ENCODE measurements around the gene TPSB2.

DNA sequence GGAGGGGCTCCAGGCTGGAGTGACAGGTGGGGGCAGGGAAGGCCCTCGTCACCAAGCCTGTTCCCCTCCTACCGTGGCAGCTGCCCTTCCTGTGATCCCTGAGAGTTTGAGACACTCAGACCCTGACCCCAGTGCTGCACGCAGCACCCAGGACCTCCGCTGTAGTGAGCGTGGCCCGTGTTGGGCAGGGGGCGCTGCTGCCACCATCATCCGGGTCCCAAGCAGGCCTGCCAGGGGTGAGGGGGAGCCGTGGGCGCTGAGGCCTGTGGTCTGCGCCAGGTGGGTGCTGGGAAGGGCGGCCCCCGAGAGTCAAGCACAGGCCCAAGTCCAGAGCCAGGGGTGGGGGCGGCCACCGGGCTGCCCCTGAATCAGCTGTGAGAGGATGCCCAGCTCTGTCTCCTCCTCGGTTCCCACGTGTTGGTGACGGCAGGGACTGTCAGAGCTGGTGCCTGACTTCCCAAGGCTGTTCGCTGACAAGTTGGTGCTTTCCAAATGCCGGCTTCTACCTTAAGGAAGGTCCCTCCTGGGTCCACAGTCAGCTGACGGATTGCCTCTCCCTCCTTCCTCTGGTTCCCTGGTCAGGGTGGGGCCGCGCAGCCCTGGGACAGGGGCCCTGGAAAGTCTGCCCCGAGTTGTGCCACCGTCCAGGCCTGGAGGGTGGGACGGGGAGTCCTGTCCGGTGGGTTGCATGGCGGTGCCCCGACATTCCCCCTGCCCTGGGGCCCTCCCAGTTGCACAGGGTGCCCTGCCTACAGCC is 36.0 kb downstream of the TPSB2 start:
- TF ChIP-seq, protein P1, sequence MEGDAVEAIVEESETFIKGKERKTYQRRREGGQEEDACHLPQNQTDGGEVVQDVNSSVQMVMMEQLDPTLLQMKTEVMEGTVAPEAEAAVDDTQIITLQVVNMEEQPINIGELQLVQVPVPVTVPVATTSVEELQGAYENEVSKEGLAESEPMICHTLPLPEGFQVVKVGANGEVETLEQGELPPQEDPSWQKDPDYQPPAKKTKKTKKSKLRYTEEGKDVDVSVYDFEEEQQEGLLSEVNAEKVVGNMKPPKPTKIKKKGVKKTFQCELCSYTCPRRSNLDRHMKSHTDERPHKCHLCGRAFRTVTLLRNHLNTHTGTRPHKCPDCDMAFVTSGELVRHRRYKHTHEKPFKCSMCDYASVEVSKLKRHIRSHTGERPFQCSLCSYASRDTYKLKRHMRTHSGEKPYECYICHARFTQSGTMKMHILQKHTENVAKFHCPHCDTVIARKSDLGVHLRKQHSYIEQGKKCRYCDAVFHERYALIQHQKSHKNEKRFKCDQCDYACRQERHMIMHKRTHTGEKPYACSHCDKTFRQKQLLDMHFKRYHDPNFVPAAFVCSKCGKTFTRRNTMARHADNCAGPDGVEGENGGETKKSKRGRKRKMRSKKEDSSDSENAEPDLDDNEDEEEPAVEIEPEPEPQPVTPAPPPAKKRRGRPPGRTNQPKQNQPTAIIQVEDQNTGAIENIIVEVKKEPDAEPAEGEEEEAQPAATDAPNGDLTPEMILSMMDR (IDR thresholded peaks at IDR 0.05), result no peak
- no peak for TF ChIP-seq POLR2A (IDR thresholded peaks at IDR 0.05)

Measured in right lobe of liver (tissue), 4 donors.